HG02642 (cell line): ENCODE results near the gene DNAJB6.

Source experiments
- ATAC-seq: cut with Tn5 transposase; IDR thresholded peaks from one replicate; pipeline ENCODE4 v1.9.1; 2021; ENCODE audit warnings: mild to moderate bottlenecking; ENCODE audit not compliant: unreplicated experiment, poor library complexity

DNAJB6 gene

GRCh38 chr7:157423886-157424565, 87.2 kb downstream of the DNAJB6 start:
- no peak for ATAC-seq

- ATAC-seq, result no peak
Measured at GRCh38 chr7:157425137-157425731, 88.4 kb downstream of the DNAJB6 start.

- ATAC-seq, result no peak
Measured at GRCh38 chr7:157425761-157426160, 89.0 kb downstream of the DNAJB6 start.

- no peak for ATAC-seq
Measured at GRCh38 chr7:157426463-157427301, 89.9 kb downstream of the DNAJB6 start.

- no peak for ATAC-seq
Measured at GRCh38 chr7:157427811-157428553, 91.2 kb downstream of the DNAJB6 start.

- no peak for ATAC-seq
Measured at GRCh38 chr7:157428554-157428945, 91.7 kb downstream of the DNAJB6 start.

GRCh38 chr7:157429001-157429679, 92.3 kb downstream of the DNAJB6 start:
- no peak for ATAC-seq

GRCh38 chr7:157429680-157430224, 92.9 kb downstream of the DNAJB6 start:
- no peak for ATAC-seq

- no peak for ATAC-seq
Measured at GRCh38 chr7:157430721-157431120, 93.9 kb downstream of the DNAJB6 start.

- ATAC-seq, result no peak
Measured at GRCh38 chr7:157431173-157431950, 94.6 kb downstream of the DNAJB6 start.

- no peak for ATAC-seq
Measured at GRCh38 chr7:157431951-157432540, 95.2 kb downstream of the DNAJB6 start.

GRCh38 chr7:157432541-157432956, 95.7 kb downstream of the DNAJB6 start:
- ATAC-seq, result no peak

GRCh38 chr7:157432957-157433576, 96.3 kb downstream of the DNAJB6 start:
- no peak for ATAC-seq

- no peak for ATAC-seq
Measured at GRCh38 chr7:157433628-157434027, 96.8 kb downstream of the DNAJB6 start.

- ATAC-seq, result no peak
Measured at GRCh38 chr7:157434231-157434630, 97.4 kb downstream of the DNAJB6 start.

- ATAC-seq, result no peak
Measured at GRCh38 chr7:157434701-157435100, 97.9 kb downstream of the DNAJB6 start.

GRCh38 chr7:157436076-157436475, 99.3 kb downstream of the DNAJB6 start:
- ATAC-seq, result no peak

GRCh38 chr7:157436763-157437480, 100.1 kb downstream of the DNAJB6 start:
- ATAC-seq, result no peak
